AG09309 (cell line): ENCODE results near the gene PLCG2.

Source experiments
- DNase-seq: peaks from one replicate; pipeline ENCODE4 v3.0.0-alpha.2; 2010; ENCODE audit warnings: low read depth
- H3K4me3 ChIP-seq: 2 replicates; pipeline ENCODE4 v1.5.1; 2011; ENCODE audit warnings: mild to moderate bottlenecking, low read depth, low read length, moderate library complexity; ENCODE audit not compliant: control insufficient read depth
- CTCF ChIP-seq: IDR thresholded peaks from 2 replicates; pipeline ENCODE4 v1.5.1; 2011; ENCODE audit warnings: mild to moderate bottlenecking, low read depth, low read length, inconsistent platforms; ENCODE audit not compliant: insufficient read depth, control insufficient read depth; ENCODE audit errors: missing control alignments

Gene PLCG2

DNA sequence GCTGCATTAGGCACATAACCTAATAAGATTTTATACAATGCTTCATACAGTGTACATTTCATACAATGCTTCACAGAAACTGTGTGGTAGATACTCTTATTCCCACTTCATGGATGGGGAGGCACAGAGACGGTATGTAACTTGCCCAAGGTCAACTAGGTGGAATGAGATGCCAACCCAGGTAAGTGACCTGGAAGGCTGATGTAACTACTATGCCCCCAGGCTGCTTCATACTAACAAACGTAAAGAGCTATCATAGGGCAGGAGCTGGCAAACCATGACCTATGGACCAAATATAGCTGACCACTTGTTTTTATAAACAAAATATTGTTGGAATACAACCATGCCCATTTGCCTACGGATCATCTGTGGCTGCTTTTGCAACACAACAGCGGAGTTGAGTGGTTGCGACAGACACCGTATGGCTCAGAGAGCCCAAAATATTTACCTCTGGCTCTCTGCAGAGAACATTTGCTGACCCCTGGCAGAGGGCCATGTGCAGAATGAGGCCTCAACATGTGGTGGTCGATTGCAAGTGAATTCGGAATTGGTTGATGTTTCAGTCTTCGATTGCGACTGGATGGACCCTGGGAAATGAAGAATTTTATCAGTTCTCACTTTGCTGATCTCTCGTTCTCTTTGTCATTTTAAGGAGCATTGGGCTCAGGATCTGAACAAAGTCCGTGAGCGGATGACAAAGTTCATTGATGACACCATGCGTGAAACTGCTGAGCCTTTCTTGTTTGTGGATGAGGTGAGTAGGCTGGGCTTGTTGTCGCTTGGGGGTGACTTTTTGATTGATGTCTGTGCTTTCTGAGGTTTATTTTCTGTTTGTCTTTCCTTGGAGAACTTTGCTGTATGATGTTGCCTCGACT, 109.7 kb downstream of the PLCG2 start:
- no peak overlapping the region for H3K4me3 ChIP-seq
- no peak for TF ChIP-seq CTCF
- no peak for DNase-seq

- H3K4me3 ChIP-seq: no peak overlapping the region
- TF ChIP-seq CTCF: no peak
- DNase-seq: no peak
Observed at GRCh38 chr16:81891736-81892364, 112.8 kb downstream of the PLCG2 start.

DNA sequence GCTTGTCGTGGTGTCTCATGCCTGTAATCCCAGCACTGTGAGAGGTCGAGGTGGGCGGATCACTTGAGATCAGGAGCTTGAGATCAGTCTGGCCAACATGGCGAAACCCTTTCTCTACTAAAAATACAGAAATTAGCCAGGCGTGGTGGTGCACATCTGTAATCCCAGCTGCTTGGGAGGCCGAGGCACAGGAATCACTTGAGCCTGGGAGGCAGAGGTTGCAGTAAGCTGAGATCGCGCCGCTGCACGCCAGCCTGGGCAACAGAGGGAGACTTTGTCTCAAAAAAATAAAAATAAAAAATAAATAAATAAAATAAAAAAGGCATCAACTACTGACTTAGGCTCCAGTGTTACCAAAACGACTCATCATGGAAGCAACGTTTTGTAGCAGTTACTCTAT, 115.5 kb downstream of the PLCG2 start:
- no peak for TF ChIP-seq CTCF
- no peak for DNase-seq
- no peak overlapping the region for H3K4me3 ChIP-seq

DNA sequence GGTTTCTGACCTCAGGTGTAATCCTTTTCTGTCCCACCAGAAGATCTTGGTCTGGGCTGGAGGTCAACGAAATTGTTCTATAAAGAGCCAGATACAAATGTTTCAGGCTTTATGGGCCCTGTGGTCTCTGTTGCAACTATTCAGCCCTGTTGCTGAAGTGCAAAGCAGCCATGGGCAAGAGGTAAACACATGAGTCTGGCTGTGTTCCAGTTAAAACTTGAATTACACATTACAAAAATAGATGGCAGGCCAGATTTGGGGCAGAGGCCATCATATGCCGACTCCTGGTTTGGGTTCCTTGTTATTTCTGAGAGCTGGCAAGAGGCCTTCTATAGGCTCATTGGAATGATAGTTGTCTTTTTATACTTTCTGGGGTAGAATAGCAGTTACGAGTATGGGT, 117.8 kb downstream of the PLCG2 start:
- TF ChIP-seq CTCF: no peak
- no peak overlapping the region for H3K4me3 ChIP-seq
- DNase-seq: no peak

- TF ChIP-seq CTCF: no peak
- DNase-seq: no peak
- H3K4me3 ChIP-seq: no peak overlapping the region
Observed at GRCh38 chr16:81899601-81900000, 120.5 kb downstream of the PLCG2 start.

GRCh38 chr16:81900014-81900413, 120.9 kb downstream of the PLCG2 start:
- no peak overlapping the region for H3K4me3 ChIP-seq
- DNase-seq: no peak
- TF ChIP-seq CTCF: no peak
